Epithelial cell of esophagus (primary cell): Measurements from ENCODE around the gene TM9SF4.
A peak's percentile ranks its signal among the peaks of the same experiment; 100 is the strongest.

Source experiments
- DNase-seq: peaks from one replicate; pipeline ENCODE4 v3.0.0; 2010; ENCODE audit warnings: low read depth
- H3K4me3 ChIP-seq: 2 replicates; pipeline ENCODE4 v1.5.1; 2011; ENCODE audit warnings: mild to moderate bottlenecking, low read length, control low read depth
- CTCF ChIP-seq: IDR thresholded peaks from 2 replicates; pipeline ENCODE4 v1.5.1; 2011; ENCODE audit warnings: low read depth, mild to moderate bottlenecking, low read length, control low read depth, inconsistent platforms; ENCODE audit not compliant: insufficient read depth; ENCODE audit errors: missing control alignments

TM9SF4 gene

DNA sequence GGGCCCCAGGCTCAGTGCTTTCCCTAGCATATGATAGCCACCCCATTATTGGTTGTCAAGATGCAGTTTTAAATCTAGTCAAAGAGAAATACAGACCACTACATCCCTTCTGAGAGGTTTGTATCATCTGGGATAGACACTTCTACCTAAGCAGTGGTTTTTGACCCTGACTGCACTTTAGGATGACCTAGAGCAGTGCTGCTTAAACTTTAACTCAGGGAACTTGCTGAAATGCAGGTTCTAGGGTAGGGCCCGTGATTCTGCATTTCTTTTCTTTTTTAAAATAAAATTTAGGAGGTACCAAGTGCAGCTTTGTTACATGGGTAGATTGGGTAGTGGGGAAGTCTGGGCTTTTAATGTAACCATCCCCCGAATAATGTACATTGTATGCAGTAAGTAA lies 18.7 kb downstream of the TM9SF4 start:
- no peak overlapping the region for H3K4me3 ChIP-seq
- no peak for DNase-seq
- no peak for TF ChIP-seq CTCF

GRCh38 chr20:32129863-32130262 lies 20.3 kb downstream of the TM9SF4 start:
- TF ChIP-seq CTCF = no peak
- H3K4me3 ChIP-seq = no peak overlapping the region
- no peak for DNase-seq

DNA sequence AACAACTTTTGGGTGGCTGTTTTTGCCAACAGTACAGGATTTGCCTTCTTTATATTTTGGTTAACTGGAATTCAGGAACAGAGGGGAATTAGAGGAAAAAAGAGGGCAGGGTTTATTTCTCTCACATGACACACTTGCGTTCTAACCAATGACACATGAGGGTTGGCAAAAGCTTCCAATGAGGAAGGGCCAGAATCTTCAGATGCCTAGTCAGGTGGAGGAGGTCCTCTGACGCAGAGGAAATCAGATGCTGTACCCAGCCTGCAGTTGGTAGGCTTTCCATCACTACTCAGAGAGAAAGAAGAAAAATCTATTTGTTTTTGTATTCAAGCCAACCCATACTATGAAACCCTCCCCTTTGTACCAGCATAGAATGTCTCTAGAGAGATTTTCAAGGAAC lies 20.8 kb downstream of the TM9SF4 start:
- no peak for TF ChIP-seq CTCF
- no peak overlapping the region for H3K4me3 ChIP-seq
- DNase-seq = no peak

DNA sequence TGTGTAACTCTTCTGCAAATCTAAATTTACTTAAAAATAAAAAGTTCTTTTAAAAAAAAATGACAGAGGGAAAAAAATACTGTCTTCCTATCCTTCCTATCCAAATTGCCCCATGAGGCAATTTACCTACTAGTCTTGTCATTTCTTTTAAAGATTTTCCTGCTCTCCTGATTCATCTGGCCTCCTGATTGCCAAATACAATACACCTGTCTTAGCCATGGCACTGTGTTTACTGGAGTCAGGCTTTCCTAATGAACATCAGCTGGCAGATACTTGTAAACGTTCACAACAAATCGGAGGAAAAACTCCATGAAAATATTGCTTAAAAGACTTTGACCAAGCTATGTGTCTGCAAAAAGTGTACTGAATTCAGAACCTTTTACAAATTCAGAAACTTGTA lies 21.5 kb downstream of the TM9SF4 start:
- DNase-seq = peak; percentile 13
- H3K4me3 ChIP-seq = no peak overlapping the region
- TF ChIP-seq CTCF = no peak

GRCh38 chr20:32132911-32133549 lies 23.5 kb downstream of the TM9SF4 start:
- no peak for DNase-seq
- H3K4me3 ChIP-seq = no peak overlapping the region
- no peak for TF ChIP-seq CTCF

- no peak for DNase-seq
- TF ChIP-seq CTCF = no peak
- H3K4me3 ChIP-seq = no peak overlapping the region
These were observed 24.5 kb downstream of the TM9SF4 start for GRCh38 chr20:32134026-32134425.

DNA sequence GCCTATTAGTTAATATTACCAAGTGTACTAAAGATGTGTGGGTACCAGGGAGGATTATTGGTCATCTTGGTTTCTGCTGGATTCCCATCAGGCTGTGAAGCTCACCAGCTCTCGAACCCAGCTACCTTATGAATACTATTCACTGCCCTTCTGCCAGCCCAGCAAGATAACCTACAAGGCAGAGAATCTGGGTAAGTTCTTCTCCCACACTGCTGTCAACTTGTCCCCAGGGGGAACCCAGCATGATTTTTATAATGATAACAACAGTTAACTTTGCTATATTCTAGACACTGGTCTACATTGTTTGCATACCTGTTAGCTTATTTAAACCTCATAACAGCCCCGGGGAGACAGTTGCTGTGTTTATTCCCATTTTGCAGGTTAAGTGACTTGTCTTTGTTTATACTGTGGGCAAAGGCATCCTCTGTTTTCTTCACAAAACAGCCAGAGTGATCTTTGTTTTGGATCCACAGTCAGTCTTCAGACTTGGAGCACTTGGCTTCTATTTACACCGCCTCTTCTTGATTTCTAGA lies 26.5 kb downstream of the TM9SF4 start:
- TF ChIP-seq CTCF = no peak
- DNase-seq = no peak
- H3K4me3 ChIP-seq = no peak overlapping the region
